Measurements from ENCODE around the gene PHLPP1. TPM values are rescaled to one million over a fixed set of nuclear protein-coding genes. Genes with fewer than 3 reads are reported as not detected.

PHLPP1 gene
- polyA plus RNA-seq, 3 donors from 2014 or later = 0.14 to 0.50 TPM; not detected in 1

DNA sequence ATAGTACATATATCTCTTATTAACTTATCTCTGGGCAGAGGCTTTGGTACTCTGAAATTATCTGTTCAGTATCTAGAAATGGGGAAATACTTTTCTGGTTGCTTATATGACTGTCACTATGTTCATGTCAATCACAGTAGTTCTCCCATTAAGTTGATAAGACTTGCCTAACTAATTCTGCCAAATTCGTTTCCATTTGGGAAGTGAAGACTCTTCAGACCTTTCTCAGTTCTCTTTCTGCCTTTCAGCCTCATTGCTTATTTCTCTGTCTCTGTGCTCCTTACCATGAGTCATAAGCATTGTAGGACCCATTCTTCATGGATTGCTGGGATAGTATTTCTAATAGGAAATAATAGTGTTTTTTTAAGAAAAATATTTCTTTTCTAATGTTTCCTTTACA is 113.5 kb downstream of the PHLPP1 start:
- Mint-ChIP-seq H3K27me3 (ENCODE audit: low read depth in 3 of 3) (no peaks in the 10 kb centered on the region), H3K36me3 (no peaks in the 10 kb centered on the region), H3K4me3 (no peak overlapping the region), H3K27ac (no peak overlapping the region), H3K4me1 (peaks cover 1 to 7% of the 10 kb centered on the region in 2 donors), H3K9me3 (no peaks in the 10 kb centered on the region)
- DNase-seq = no peak

DNA sequence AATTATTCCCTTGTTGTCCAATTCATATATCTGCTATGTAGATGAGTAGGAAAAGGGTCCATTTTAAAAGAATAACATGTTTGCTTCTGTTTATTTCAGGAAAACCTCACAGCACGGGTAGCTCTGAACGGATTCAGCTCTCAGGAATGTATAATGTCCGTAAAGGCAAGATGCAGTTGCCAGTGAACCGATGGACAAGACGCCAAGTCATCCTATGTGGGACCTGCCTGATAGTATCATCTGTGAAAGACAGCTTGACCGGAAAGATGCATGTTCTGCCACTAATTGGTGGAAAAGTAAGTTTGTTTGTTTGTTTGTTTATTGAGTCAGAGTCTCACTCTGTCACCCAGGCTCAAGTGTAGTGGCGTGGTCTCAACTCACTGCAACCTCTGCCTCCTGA is 114.6 kb downstream of the PHLPP1 start:
- H3K27me3 Mint-ChIP-seq (ENCODE audit: low read depth in 3 of 3) = no peaks in the 10 kb centered on the region
- no peak overlapping the region for H3K27ac Mint-ChIP-seq
- H3K36me3 Mint-ChIP-seq = no peaks in the 10 kb centered on the region
- no peaks in the 10 kb centered on the region for H3K9me3 Mint-ChIP-seq
- no peak overlapping the region for H3K4me3 Mint-ChIP-seq
- DNase-seq = no peak
- H3K4me1 Mint-ChIP-seq = peaks cover 1 to 7% of the 10 kb centered on the region in 2 donors

DNA sequence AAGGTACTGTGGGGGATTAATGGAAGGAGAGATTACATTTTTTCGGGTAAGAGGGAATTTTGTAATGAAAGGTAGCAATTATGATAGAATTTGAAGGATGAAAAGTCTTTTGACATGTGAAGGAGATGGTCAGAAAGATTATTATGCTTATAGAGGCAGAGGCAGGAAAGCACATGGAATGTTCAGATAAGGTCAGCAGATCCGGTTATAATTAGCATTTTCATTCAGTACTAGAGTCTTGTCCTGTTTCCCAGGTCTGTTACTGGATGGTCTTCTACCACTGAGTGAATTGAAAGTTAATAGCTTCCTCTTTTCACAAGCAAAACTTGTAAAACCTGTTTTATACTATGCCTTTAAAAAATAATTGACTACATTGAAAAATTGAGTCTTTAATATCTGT is 116.9 kb downstream of the PHLPP1 start:
- Mint-ChIP-seq H3K9me3 (no peaks in the 10 kb centered on the region), H3K27ac (peak overlapping the region in 1 of 6 donors; percentile 48), H3K36me3 (no peaks in the 10 kb centered on the region), H3K4me1 (peaks cover 1 to 7% of the 10 kb centered on the region in 2 donors), H3K27me3 (ENCODE audit: low read depth in 3 of 3) (no peaks in the 10 kb centered on the region), H3K4me3 (no peak overlapping the region)
- DNase-seq = no peak

DNA sequence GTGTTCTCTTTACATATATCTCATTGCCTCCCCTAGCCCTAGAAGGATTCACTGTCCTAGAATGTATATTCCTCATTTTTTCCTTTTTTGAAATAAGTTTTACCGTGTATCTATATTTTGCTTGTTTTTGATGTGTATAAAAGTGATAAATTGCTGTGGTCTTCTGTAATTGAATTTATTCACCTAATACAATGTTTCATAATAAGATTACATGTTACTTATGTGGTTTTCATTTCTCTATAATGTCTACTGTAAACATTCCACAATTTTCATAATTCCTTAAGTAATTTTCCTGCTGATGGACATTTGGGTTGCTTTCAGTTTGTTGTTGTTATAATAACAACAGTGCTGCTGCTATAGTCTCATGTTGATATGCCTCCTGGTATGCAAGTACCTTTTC is 118.2 kb downstream of the PHLPP1 start:
- H3K4me3 Mint-ChIP-seq = no peak overlapping the region
- H3K4me1 Mint-ChIP-seq = peaks cover 1 to 7% of the 10 kb centered on the region in 2 donors
- H3K27me3 Mint-ChIP-seq (ENCODE audit: low read depth in 3 of 3) = no peaks in the 10 kb centered on the region
- DNase-seq = no peak
- H3K27ac Mint-ChIP-seq = peak overlapping the region in 1 of 6 donors; percentile 3
- no peaks in the 10 kb centered on the region for H3K9me3 Mint-ChIP-seq
- no peaks in the 10 kb centered on the region for H3K36me3 Mint-ChIP-seq

DNA sequence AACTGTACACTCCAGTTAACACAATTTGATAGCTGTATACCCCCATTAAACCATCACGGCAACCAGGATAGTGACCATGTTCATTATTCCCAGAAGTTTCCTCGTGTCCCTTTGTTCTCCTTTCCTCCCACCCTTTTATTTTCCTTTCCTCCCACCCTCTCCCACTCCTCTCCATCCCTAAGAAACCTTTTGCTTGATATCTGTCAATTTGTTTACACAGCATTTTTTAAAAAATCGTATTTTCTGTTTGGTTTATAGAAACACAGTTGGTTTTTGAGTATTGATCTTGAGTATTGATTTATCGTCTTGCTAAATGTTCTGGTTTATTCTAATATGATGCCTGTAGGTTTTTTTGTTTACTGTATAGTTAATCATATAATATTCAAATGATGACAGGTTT is 119.4 kb downstream of the PHLPP1 start:
- H3K36me3 Mint-ChIP-seq = no peaks in the 10 kb centered on the region
- no peak overlapping the region for H3K4me3 Mint-ChIP-seq
- H3K4me1 Mint-ChIP-seq = peaks cover 1 to 7% of the 10 kb centered on the region in 2 donors
- H3K27me3 Mint-ChIP-seq (ENCODE audit: low read depth in 3 of 3) = no peaks in the 10 kb centered on the region
- H3K27ac Mint-ChIP-seq = no peak overlapping the region
- H3K9me3 Mint-ChIP-seq = no peaks in the 10 kb centered on the region
- DNase-seq = no peak

DNA sequence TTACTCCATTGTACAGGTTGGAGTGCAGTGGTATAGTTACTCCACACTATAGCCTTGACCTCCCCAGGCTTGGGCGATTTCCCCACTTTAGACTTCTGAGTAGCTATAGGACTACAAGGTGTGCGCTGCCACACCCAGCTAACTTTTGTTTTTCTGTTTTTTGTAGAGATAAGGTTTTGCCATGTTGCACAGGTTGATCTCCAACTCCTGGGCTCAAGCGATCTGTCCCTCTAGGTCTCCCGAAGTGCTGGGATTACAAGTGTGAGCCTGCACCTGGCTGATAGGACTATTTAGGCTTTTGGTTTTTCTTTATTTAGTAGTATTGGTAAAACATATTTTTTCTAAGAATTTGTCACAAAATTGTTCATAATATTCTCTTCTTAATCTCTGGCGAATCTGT is 121.7 kb downstream of the PHLPP1 start:
- Mint-ChIP-seq H3K9me3 (no peaks in the 10 kb centered on the region), H3K27me3 (ENCODE audit: low read depth in 3 of 3) (peaks cover 0 to 2% (median 2%) of the 10 kb centered on the region in 3 donors), H3K4me3 (no peak overlapping the region), H3K27ac (no peak overlapping the region), H3K36me3 (no peaks in the 10 kb centered on the region), H3K4me1 (peaks cover 1 to 5% of the 10 kb centered on the region in 2 donors)
- DNase-seq = no peak

DNA sequence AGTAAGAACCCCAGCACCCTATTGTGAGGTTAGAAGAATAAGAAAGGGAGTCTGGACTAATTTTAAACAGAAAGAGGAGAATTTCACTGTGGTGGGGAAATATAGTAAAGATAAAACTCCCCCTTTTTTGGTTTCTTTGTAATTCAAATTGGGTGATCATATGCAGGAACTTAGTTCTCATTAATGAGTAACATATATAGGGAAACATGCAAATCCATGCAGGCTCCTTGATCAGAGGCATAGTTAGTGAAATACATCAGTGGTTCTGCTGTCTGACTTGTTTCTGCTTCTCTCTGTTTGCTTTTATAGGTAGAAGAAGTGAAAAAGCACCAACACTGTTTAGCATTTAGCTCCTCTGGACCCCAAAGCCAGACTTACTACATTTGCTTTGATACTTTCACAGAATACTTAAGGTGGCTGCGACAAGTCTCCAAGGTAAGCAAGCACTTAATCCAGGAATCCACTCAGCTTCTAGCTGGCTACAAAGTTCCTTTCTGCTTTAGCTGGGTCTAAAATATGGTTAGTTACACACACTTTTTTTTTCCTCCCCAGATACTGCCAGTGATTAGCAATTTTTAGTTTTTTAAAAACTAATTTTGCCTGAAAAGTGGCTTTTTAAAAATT is 123.2 kb downstream of the PHLPP1 start:
- H3K27me3 Mint-ChIP-seq (ENCODE audit: low read depth in 3 of 3) = peaks cover 0 to 2% (median 2%) of the 10 kb centered on the region in 3 donors
- DNase-seq = no peak
- no peak overlapping the region for H3K27ac Mint-ChIP-seq
- H3K4me3 Mint-ChIP-seq = no peak overlapping the region
- no peaks in the 10 kb centered on the region for H3K36me3 Mint-ChIP-seq
- H3K4me1 Mint-ChIP-seq = no peaks in the 10 kb centered on the region
- H3K9me3 Mint-ChIP-seq = no peaks in the 10 kb centered on the region

DNA sequence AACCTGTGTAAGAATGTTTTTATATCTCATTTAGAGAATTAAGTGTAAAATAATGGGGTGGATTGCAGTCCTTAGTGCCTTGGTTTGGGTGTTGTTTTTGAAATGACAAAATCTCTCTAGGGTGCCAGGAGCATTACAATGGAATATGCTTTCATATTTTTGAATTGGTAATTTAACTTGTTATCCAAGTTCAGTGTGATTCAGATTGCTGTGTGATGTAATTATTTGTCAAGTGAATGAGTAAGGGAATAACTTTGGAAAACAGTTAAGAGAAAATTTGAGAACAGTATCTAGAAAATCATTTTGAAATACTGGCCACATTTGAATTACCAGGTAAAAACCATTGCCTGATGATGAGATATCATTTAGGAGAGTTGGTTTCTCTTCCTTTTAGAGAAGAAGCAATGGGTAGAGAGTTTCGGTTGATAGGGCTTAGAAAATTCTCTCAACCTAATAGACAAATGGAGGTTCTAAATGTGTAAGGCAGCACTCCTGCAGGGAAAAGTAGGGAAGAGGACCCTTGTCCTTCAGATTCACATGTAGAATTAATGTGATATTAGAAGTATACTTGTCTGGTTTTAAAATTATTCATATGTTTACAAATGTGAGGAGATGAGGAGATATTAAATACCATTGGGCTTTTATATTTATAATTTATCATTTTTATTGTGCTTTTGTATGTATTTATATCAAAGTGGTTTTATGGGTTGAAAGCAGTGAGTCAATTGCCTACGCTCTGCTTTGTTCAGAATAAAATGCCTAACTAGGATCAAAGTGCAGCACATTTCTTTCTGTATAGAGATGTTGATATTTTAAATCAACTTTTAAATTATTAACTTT is 124.8 kb downstream of the PHLPP1 start:
- Mint-ChIP-seq H3K27me3 (ENCODE audit: low read depth in 3 of 3) (peaks cover 0 to 2% (median 2%) of the 10 kb centered on the region in 3 donors), H3K4me1 (peaks cover 6 to 9% of the 10 kb centered on the region in 2 donors), H3K9me3 (no peaks in the 10 kb centered on the region), H3K36me3 (no peaks in the 10 kb centered on the region), H3K4me3 (no peak overlapping the region), H3K27ac (no peak overlapping the region)
- no peak for DNase-seq

DNA sequence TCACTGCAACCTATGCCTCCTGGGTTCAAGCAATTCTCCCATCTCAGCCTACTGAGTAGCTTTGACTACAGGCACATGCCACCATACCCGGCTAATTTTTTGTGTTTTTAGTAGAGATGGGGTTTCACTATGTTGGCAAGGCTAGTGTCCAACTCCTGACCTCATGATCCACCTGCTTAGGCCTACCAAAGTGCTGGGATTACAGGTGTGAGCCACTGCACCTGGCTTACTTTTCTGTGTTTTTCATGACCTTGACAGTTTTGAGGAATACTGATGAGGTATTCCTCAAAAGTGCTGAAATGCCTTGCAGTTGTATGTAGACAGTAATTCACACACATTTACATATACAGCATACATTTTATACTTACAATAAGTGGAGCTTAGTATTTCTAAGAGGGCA is 126.1 kb downstream of the PHLPP1 start:
- DNase-seq = no peak
- Mint-ChIP-seq H3K4me3 (no peak overlapping the region), H3K27me3 (ENCODE audit: low read depth in 3 of 3) (peaks cover 2% of the 10 kb centered on the region in 3 donors), H3K36me3 (no peaks in the 10 kb centered on the region), H3K9me3 (no peaks in the 10 kb centered on the region), H3K27ac (no peak overlapping the region), H3K4me1 (peaks cover 18 to 22% of the 10 kb centered on the region in 2 donors)

DNA sequence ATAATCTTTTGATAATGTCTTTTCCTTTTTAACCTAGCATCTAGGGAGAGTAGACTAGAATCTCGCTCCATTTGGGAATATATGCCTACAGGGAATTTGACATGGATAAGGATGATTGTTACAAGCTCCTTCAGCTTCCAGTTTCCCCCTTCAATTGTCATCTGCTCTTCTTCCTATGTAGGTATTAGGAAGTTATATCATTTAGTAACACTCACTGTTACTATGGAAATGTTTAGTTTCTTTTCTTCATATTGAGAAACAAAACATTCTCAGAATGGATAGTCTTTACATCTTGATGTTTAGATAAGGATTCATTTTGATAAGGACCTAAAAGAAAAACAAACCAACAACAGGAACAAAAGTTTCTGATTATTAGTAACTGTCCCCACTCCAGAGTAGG is 127.6 kb downstream of the PHLPP1 start:
- H3K4me1 Mint-ChIP-seq = peaks cover 26 to 33% of the 10 kb centered on the region in 2 donors
- no peaks in the 10 kb centered on the region for H3K36me3 Mint-ChIP-seq
- no peak for DNase-seq
- H3K9me3 Mint-ChIP-seq = no peaks in the 10 kb centered on the region
- no peak overlapping the region for H3K4me3 Mint-ChIP-seq
- no peak overlapping the region for H3K27ac Mint-ChIP-seq
- peaks cover 2% of the 10 kb centered on the region in 3 donors for H3K27me3 Mint-ChIP-seq (ENCODE audit: low read depth in 3 of 3)

DNA sequence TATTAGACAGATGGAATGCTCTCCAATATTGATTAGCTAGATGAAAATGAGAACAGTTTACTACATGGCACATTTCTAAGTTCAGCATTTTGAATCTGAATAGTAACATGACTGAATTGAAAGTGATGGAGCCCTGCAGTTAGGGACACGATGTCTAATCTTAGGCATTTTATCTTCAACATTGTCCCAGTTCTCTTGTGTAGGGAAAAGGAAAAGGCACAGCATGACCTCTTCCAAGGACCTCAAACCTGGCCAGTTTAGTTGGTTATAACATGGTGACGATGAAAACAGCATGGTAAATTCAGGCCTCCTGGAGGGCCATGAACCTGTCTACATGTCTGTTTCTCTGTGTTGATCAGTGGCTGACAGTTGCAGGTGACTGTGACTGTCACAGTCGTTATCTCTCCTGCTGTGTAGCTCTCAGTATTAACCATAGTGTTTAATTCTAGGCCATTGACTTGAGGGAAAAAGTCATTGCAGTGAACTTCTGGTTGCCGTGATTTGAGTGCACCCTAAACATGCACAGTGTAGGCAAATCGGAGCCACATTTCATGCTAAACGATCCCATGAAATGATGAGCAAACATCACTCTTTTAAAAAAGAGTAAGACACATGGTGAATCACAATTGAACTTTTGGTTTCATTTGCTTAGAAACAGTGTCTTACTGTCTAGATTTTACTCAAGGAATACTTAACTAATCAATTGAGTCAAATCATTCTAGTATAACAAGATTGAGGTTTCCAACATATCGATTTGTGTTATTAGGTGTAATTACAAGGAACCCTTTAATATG is 129.7 kb downstream of the PHLPP1 start:
- H3K36me3 Mint-ChIP-seq = no peaks in the 10 kb centered on the region
- peaks cover 26 to 33% of the 10 kb centered on the region in 2 donors for H3K4me1 Mint-ChIP-seq
- DNase-seq = no peak
- H3K9me3 Mint-ChIP-seq = no peaks in the 10 kb centered on the region
- peaks cover 2% of the 10 kb centered on the region in 3 donors for H3K27me3 Mint-ChIP-seq (ENCODE audit: low read depth in 3 of 3)
- H3K4me3 Mint-ChIP-seq = peak overlapping the region; percentile 32 to 73 (median 53)
- H3K27ac Mint-ChIP-seq = peak overlapping the region in 5 of 6 donors; percentile 31 to 84 (median 76)

DNA sequence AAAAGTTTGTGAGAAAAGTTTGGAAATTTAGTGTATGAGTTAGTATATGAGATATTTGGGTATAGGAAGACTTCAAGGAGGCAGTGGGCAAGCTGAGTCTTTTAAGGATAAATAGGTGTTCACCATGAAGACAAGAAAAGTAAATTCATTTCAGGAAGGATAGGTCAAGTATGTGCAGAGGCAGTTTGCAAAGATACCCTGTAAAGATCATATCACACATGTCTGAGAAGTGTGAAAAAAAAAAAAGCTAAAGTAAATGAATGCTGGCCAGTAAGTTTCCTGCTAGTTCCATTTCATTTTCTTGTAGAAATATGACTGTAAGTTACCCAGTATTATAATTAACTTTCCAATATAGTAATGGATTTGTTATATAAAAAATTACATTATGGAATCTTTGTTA is 131.0 kb downstream of the PHLPP1 start:
- Mint-ChIP-seq H3K4me1 (peaks cover 26 to 33% of the 10 kb centered on the region in 2 donors), H3K36me3 (no peaks in the 10 kb centered on the region), H3K27me3 (ENCODE audit: low read depth in 3 of 3) (peaks cover 0 to 2% (median 0%) of the 10 kb centered on the region in 3 donors), H3K4me3 (peak overlapping the region; percentile 40 to 76 (median 65)), H3K27ac (peak overlapping the region; percentile 0 to 79 (median 60)), H3K9me3 (no peaks in the 10 kb centered on the region)
- peak in 2 of 3 donors; percentile 14 to 17 for DNase-seq

DNA sequence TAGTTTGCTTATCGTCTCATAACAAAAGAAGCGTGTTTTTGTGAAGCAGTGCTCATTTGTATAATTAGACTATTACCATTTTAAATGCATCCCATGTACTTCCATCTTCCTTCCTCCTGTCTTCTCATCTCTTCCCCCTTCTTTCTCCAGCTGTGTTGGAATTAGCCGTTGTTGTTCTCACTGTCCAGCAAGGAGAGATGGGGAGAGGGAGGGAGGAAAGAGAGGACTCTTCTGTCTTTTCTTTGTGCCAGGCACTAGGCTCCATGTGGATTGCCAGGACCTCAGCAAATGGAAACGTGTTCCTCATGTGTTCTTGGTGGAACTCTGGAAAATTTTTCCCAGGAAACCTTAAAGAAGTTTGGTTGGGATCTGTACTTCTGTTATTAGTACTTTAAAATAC is 131.7 kb downstream of the PHLPP1 start:
- Mint-ChIP-seq H3K27me3 (ENCODE audit: low read depth in 3 of 3) (peaks cover 0 to 2% (median 0%) of the 10 kb centered on the region in 3 donors), H3K4me3 (no peak overlapping the region), H3K4me1 (peaks cover 26 to 33% of the 10 kb centered on the region in 2 donors), H3K9me3 (no peaks in the 10 kb centered on the region), H3K27ac (peak overlapping the region in 2 of 6 donors; percentile 28 to 40), H3K36me3 (no peaks in the 10 kb centered on the region)
- DNase-seq = no peak

DNA sequence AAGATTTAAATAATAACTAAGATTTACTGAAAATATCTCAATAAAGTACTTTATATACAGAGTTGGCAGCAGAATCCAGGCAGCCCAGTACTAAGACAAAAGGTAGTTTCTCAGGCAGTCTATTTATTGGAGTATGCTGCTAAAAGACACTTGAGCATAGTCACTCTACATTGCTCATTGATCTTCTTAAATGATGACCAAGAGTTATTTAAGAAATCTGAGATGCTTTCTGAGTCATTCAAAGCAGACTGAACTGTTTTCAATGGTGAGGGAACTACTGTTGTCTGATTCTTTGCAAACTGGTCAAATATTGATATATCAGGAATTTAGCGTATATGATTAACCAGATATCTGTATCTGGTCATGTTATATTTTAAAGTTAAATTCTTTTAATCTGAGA is 133.6 kb downstream of the PHLPP1 start:
- no peaks in the 10 kb centered on the region for H3K9me3 Mint-ChIP-seq
- no peak overlapping the region for H3K27ac Mint-ChIP-seq
- peaks cover 26 to 33% of the 10 kb centered on the region in 2 donors for H3K4me1 Mint-ChIP-seq
- no peak for DNase-seq
- no peak overlapping the region for H3K4me3 Mint-ChIP-seq
- H3K36me3 Mint-ChIP-seq = no peaks in the 10 kb centered on the region
- peaks cover 0 to 2% (median 0%) of the 10 kb centered on the region in 3 donors for H3K27me3 Mint-ChIP-seq (ENCODE audit: low read depth in 3 of 3)
